Colon (tissue), 2 donors: ENCODE data around the gene TENM4.

Source experiments
- FAIRE-seq: peaks from 2 replicates; lab custom pipeline; 2012; peaks lifted over from hg19 to GRCh38; lab: Jason Lieb, UNC
- donor health status: control.
- donor health status: control.

TENM4 gene

GRCh38 chr11:79050786-79051185 lies 390.0 kb downstream of the TENM4 start:
- FAIRE-seq = no peak

- no peak for FAIRE-seq
These were observed 391.1 kb downstream of the TENM4 start for GRCh38 chr11:79049741-79050179.

- no peak for FAIRE-seq
These were observed 392.9 kb downstream of the TENM4 start for GRCh38 chr11:79047980-79048379.

GRCh38 chr11:79047321-79047720 lies 393.5 kb downstream of the TENM4 start:
- FAIRE-seq = no peak

GRCh38 chr11:79046366-79046765 lies 394.5 kb downstream of the TENM4 start:
- no peak for FAIRE-seq

- FAIRE-seq = no peak
These were observed 395.0 kb downstream of the TENM4 start for GRCh38 chr11:79045800-79046304.

GRCh38 chr11:79045018-79045799 lies 395.6 kb downstream of the TENM4 start:
- FAIRE-seq = no peak

GRCh38 chr11:79044201-79044600 lies 396.6 kb downstream of the TENM4 start:
- FAIRE-seq = no peak

- FAIRE-seq = no peak
These were observed 397.1 kb downstream of the TENM4 start for GRCh38 chr11:79043726-79044125.

GRCh38 chr11:79042824-79043223 lies 398.0 kb downstream of the TENM4 start:
- FAIRE-seq = no peak

- FAIRE-seq = no peak
These were observed 400.5 kb downstream of the TENM4 start for GRCh38 chr11:79040348-79040747.

GRCh38 chr11:79039122-79039521 lies 401.7 kb downstream of the TENM4 start:
- no peak for FAIRE-seq

- no peak for FAIRE-seq
These were observed 404.9 kb downstream of the TENM4 start for GRCh38 chr11:79035881-79036280.

GRCh38 chr11:79033833-79034232 lies 407.0 kb downstream of the TENM4 start:
- no peak for FAIRE-seq

GRCh38 chr11:79030448-79030847 lies 410.4 kb downstream of the TENM4 start:
- FAIRE-seq = no peak

GRCh38 chr11:79028225-79028624 lies 412.6 kb downstream of the TENM4 start:
- no peak for FAIRE-seq

- no peak for FAIRE-seq
These were observed 413.9 kb downstream of the TENM4 start for GRCh38 chr11:79026803-79027445.

GRCh38 chr11:79025622-79026021 lies 415.2 kb downstream of the TENM4 start:
- no peak for FAIRE-seq

GRCh38 chr11:79025097-79025496 lies 415.7 kb downstream of the TENM4 start:
- FAIRE-seq = no peak

- no peak for FAIRE-seq
These were observed 418.6 kb downstream of the TENM4 start for GRCh38 chr11:79022265-79022664.

GRCh38 chr11:79021601-79022000 lies 419.2 kb downstream of the TENM4 start:
- FAIRE-seq = no peak

- FAIRE-seq = no peak
These were observed 420.9 kb downstream of the TENM4 start for GRCh38 chr11:79019975-79020374.

GRCh38 chr11:79019277-79019676 lies 421.6 kb downstream of the TENM4 start:
- FAIRE-seq = no peak
